Tibial nerve (tissue), 4 donors: ENCODE results near the gene TMEM201.

ENCODE experiments used
- EP300 ChIP-seq, 2 donors: sonication (generic); formaldehyde crosslinking; IDR thresholded peaks; one replicate each; pipeline ENCODE4 v1.6.1; 2017; ENCODE audit warnings: antibody characterized with exemption in 2 of 2, mild to moderate bottlenecking in 1 of 2
- POLR2A ChIP-seq, 2 donors: fragments of 450-650 bp; IDR thresholded peaks; one replicate each; pipeline ENCODE4 v1.6.1; 2017; ENCODE audit warnings: antibody characterized with exemption in 2 of 2, mild to moderate bottlenecking in 2 of 2, moderate library complexity in 2 of 2
- TF ChIP-seq, protein P1 (sequence below), 5 experiments: fragments of 200-600 bp in 3 of 5; fragments of 450-650 bp in 2 of 5; sonication (generic) in 3 of 5; IDR thresholded peaks; one replicate each; pipeline ENCODE4 v1.5.1; 2016 to 2019; ENCODE audit warnings: antibody characterized with exemption in 5 of 5, mild to moderate bottlenecking in 3 of 5, moderate library complexity in 2 of 5

DNA sequence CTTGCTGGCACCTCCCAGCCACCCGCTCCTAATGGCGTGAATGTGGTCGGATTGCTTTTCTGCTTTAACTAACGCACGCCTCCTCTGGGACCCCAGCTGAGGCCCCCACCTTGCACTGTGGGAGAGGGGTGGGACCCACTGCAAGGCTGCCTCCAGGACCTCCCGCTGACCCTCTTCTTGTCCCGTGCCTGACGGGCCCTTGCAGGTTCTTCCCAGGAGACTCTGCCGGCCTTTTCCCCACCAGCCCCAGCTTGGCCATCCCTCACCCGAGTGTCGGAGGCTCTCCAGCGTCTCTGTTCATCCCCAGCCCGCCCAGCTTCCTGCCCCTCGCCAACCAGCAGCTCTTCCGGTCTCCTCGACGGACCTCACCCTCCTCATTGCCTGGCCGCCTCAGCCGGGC, 18.6 kb downstream of the TMEM201 start:
- TF ChIP-seq EP300 (IDR thresholded peaks at IDR 0.05) (no peak), POLR2A (IDR thresholded peaks at IDR 0.05) (no peak)
- TF ChIP-seq, protein P1, sequence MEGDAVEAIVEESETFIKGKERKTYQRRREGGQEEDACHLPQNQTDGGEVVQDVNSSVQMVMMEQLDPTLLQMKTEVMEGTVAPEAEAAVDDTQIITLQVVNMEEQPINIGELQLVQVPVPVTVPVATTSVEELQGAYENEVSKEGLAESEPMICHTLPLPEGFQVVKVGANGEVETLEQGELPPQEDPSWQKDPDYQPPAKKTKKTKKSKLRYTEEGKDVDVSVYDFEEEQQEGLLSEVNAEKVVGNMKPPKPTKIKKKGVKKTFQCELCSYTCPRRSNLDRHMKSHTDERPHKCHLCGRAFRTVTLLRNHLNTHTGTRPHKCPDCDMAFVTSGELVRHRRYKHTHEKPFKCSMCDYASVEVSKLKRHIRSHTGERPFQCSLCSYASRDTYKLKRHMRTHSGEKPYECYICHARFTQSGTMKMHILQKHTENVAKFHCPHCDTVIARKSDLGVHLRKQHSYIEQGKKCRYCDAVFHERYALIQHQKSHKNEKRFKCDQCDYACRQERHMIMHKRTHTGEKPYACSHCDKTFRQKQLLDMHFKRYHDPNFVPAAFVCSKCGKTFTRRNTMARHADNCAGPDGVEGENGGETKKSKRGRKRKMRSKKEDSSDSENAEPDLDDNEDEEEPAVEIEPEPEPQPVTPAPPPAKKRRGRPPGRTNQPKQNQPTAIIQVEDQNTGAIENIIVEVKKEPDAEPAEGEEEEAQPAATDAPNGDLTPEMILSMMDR (IDR thresholded peaks at IDR 0.05), result no peak
